CD14-positive monocyte (primary cell): ENCODE measurements around the gene RPL38. TPM values are rescaled to one million over a fixed set of nuclear protein-coding genes. Genes with fewer than 3 reads are reported as not detected.

Experiments used
- DNase-seq, 3 donors: peaks; one replicate each; pipeline ENCODE4 v3.0.0-alpha.2; 2011 to 2022
- H2AFZ ChIP-seq: 2 replicates; pipeline ENCODE4 v1.6.0; 2012; ENCODE audit warnings: mild to moderate bottlenecking, low read depth, low read length, inconsistent platforms; ENCODE audit not compliant: insufficient read depth, poor library complexity, severe bottlenecking
- H3K27ac ChIP-seq, 2 donors: 1 replicate in 1 of 2; 2 replicates in 1 of 2; pipeline ENCODE4 v1.5.1; 2012 to 2013; ENCODE audit warnings: low read length in 2 of 2, control low read depth in 1 of 2, inconsistent platforms in 1 of 2, low read depth in 1 of 2, mild to moderate bottlenecking in 1 of 2
- H3K27me3 ChIP-seq, 2 donors: one replicate each; pipeline versions ENCODE4 v1.6.0 to v1.6.1; 2011 to 2013; ENCODE audit warnings: low read length in 2 of 2; ENCODE audit not compliant: control insufficient read depth in 2 of 2, insufficient read depth in 2 of 2
- H3K36me3 ChIP-seq, 2 donors: replicated peaks in 1 of 2; 1 replicate in 1 of 2; 2 replicates in 1 of 2; pipeline versions ENCODE4 v1.5.1 to v1.6.1; 2012 to 2013; ENCODE audit warnings: low read length in 2 of 2, control low read depth in 1 of 2, inconsistent platforms in 1 of 2, mild to moderate bottlenecking in 1 of 2; ENCODE audit not compliant: insufficient read depth in 2 of 2, control insufficient read depth in 1 of 2
- H3K4me1 ChIP-seq, 2 donors: 1 replicate in 1 of 2; 2 replicates in 1 of 2; pipeline versions ENCODE4 v1.5.1 to v1.6.1; 2012 to 2013; ENCODE audit warnings: low read length in 2 of 2, control low read depth in 1 of 2, inconsistent platforms in 1 of 2, mild to moderate bottlenecking in 1 of 2, moderate library complexity in 1 of 2; ENCODE audit not compliant: insufficient read depth in 2 of 2, control insufficient read depth in 1 of 2
- H3K4me2 ChIP-seq: replicated peaks from 2 replicates; pipeline ENCODE3; 2012; ENCODE audit warnings: low read length, moderate library complexity, mild to moderate bottlenecking; ENCODE audit not compliant: poor library complexity, severe bottlenecking; ENCODE audit errors: extremely low read depth
- H3K4me3 ChIP-seq, 3 experiments: fragments of 200-600 bp in 1 of 3; sonication (generic) in 1 of 3; replicated peaks in 1 of 3; 1 replicate in 2 of 3; 2 replicates in 1 of 3; pipeline ENCODE4 v1.5.1; 2011 to 2013; ENCODE audit warnings: low read length in 3 of 3, mild to moderate bottlenecking in 3 of 3, control low read depth in 2 of 3, low read depth in 2 of 3, inconsistent platforms in 1 of 3, moderate library complexity in 1 of 3
- H3K79me2 ChIP-seq: 2 replicates; pipeline ENCODE4 v1.6.0; 2012; ENCODE audit warnings: mild to moderate bottlenecking, control low read depth, inconsistent platforms, low read length, moderate library complexity; ENCODE audit not compliant: insufficient read depth
- H3K9ac ChIP-seq: 2 replicates; pipeline ENCODE4 v1.6.0; 2017; ENCODE audit warnings: low read length, mild to moderate bottlenecking; ENCODE audit not compliant: insufficient read depth, poor library complexity, severe bottlenecking
- H3K9me3 ChIP-seq, 2 donors: replicated peaks in 1 of 2; 1 replicate in 1 of 2; 2 replicates in 1 of 2; pipeline versions ENCODE4 v1.5.1 to v1.6.1; 2012 to 2013; ENCODE audit warnings: low read length in 2 of 2, control low read depth in 1 of 2; ENCODE audit not compliant: control insufficient read depth in 1 of 2, insufficient read depth in 1 of 2
- H4K20me1 ChIP-seq: 2 replicates; pipeline ENCODE4 v1.6.0; 2012; ENCODE audit warnings: mild to moderate bottlenecking, low read length, control low read depth, moderate library complexity; ENCODE audit not compliant: insufficient read depth
- H3K27ac Mint-ChIP-seq, 7 donors: one replicate each; pipeline ENCODE4 v1.8.0; 2020; ENCODE audit warnings: mild to moderate bottlenecking in 7 of 7, mixed read lengths in 7 of 7, moderate library complexity in 6 of 7, inconsistent platforms in 2 of 7
- H3K27me3 Mint-ChIP-seq, 3 donors: one replicate each; pipeline ENCODE4 v1.8.0; 2021 to 2022; ENCODE audit warnings: low read depth in 3 of 3, mild to moderate bottlenecking in 3 of 3, mixed read lengths in 3 of 3, moderate library complexity in 3 of 3, inconsistent platforms in 1 of 3
- H3K36me3 Mint-ChIP-seq, 2 donors: one replicate each; pipeline ENCODE4 v1.8.0; 2020; ENCODE audit warnings: mixed read lengths in 2 of 2, inconsistent platforms in 1 of 2, mild to moderate bottlenecking in 1 of 2
- H3K4me1 Mint-ChIP-seq: one replicate; pipeline ENCODE4 v1.8.0; 2020; ENCODE audit warnings: mild to moderate bottlenecking, mixed read lengths
- H3K4me3 Mint-ChIP-seq, 2 donors: one replicate each; pipeline ENCODE4 v1.8.0; 2020; ENCODE audit warnings: mild to moderate bottlenecking in 2 of 2, mixed read lengths in 2 of 2, moderate library complexity in 1 of 2
- H3K9me3 Mint-ChIP-seq, 7 donors: one replicate each; pipeline ENCODE4 v1.8.0; 2020 to 2022; ENCODE audit warnings: mixed read lengths in 7 of 7, mild to moderate bottlenecking in 6 of 7, moderate library complexity in 6 of 7, inconsistent platforms in 2 of 7
- WGBS: methylation state at CpG from one replicate; pipeline ENCODE4 v1.1.5; 2013; ENCODE audit warnings: missing lambda C conversion rate; ENCODE audit not compliant: insufficient coverage; 5-methylcytosine and 5-hydroxymethylcytosine counted together
- intact Hi-C, 2 donors: fragments of 100-400 bp; cut with micrococcal nuclease; formaldehyde crosslinking; loops; one replicate each; pipeline versions ENCODE4 v1.15.0 to v1.15.1; 2023
- polyA plus RNA-seq, 3 donors: library from polyadenylated mRNA; depleted of rRNA in 1 of 3; unstranded in 2 of 3; stranded (reverse) in 1 of 3; fragments of 300-500 nt in 2 of 3; fragments of >200 nt in 1 of 3; fragmentation: Illumina TruSeq in 2 of 3; gene quantifications; 1 replicate in 2 of 3; 2 replicates in 1 of 3; pipeline ENCODE4 v1.2.3, GENCODE V29; 2012 to 2021
- TF ChIP-seq, protein P1 (sequence below): fragments of 200-600 bp; IDR thresholded peaks from one replicate; pipeline ENCODE4 v1.8.0; 2022; ENCODE audit warnings: antibody characterized with exemption, mild to moderate bottlenecking

RPL38 gene
- polyA plus RNA-seq, 3 donors: 379 to 1,070 (median 919) TPM

DNA sequence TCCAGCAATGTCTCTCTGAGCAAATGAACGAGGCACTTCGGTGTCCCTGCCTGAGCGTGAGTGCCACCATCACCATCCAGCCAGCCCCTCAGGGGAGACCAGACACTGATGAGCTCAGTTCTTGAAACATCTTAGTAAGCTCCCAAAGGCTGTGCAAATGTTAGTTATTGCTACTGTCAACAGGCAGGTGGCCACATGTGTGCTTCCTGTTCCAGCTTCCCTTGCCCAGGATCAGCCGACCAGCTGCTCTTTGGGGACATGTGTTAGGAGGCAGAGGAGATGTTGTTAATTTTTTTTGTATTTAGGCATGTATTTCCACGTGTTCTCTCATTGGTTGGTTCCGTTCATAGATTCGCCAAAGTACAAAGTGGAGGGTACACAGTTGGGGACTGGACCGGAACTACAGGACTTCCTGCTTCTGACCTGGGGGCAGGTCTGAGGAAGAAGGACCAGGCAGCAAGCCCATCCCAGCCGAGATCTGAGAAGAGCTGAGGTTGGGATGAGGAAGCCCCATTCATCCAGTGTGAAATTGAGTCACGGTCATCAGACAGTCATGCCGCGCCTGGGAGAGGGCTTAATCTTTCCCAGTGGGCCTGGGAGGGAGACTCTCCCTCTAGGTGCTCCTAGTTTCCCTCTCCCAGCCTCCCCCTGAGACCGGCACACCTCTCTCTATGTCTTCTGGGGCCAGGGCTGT, 13.7 kb downstream of the RPL38 start:
- WGBS: 50% methylated on average over 7 of the region's 13 CpGs
- intact Hi-C loops: no loop called here
- H3K36me3 Mint-ChIP-seq: peaks cover 25 to 48% of the 10 kb centered on the region in 2 donors
- Histone ChIP-seq H3K4me2 (no peak overlapping the region), H3K9ac (no peak overlapping the region), H3K9me3 (no peaks in the 10 kb centered on the region), H3K36me3 (peaks cover 17 to 35% of the 10 kb centered on the region in 2 donors), H3K4me1 (peaks cover 44 to 63% of the 10 kb centered on the region in 2 donors), H2AFZ (no peak overlapping the region), H3K27ac (no peak overlapping the region), H3K4me3 (no peak overlapping the region), H3K27me3 (no peaks in the 10 kb centered on the region), H4K20me1 (peaks cover 87% of the 10 kb centered on the region), H3K79me2 (peaks cover 65% of the 10 kb centered on the region)
- TF ChIP-seq, protein P1, sequence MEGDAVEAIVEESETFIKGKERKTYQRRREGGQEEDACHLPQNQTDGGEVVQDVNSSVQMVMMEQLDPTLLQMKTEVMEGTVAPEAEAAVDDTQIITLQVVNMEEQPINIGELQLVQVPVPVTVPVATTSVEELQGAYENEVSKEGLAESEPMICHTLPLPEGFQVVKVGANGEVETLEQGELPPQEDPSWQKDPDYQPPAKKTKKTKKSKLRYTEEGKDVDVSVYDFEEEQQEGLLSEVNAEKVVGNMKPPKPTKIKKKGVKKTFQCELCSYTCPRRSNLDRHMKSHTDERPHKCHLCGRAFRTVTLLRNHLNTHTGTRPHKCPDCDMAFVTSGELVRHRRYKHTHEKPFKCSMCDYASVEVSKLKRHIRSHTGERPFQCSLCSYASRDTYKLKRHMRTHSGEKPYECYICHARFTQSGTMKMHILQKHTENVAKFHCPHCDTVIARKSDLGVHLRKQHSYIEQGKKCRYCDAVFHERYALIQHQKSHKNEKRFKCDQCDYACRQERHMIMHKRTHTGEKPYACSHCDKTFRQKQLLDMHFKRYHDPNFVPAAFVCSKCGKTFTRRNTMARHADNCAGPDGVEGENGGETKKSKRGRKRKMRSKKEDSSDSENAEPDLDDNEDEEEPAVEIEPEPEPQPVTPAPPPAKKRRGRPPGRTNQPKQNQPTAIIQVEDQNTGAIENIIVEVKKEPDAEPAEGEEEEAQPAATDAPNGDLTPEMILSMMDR: no peak
- H3K9me3 Mint-ChIP-seq: no peaks in the 10 kb centered on the region
- no peak overlapping the region for H3K4me3 Mint-ChIP-seq
- DNase-seq: peak in 1 of 3 donors; percentile 21
- H3K27ac Mint-ChIP-seq: peak overlapping the region in 2 of 7 donors; percentile 46 to 53
- H3K4me1 Mint-ChIP-seq: peaks cover 65% of the 10 kb centered on the region
- H3K27me3 Mint-ChIP-seq: peaks cover 0 to 2% (median 0%) of the 10 kb centered on the region in 3 donors

DNA sequence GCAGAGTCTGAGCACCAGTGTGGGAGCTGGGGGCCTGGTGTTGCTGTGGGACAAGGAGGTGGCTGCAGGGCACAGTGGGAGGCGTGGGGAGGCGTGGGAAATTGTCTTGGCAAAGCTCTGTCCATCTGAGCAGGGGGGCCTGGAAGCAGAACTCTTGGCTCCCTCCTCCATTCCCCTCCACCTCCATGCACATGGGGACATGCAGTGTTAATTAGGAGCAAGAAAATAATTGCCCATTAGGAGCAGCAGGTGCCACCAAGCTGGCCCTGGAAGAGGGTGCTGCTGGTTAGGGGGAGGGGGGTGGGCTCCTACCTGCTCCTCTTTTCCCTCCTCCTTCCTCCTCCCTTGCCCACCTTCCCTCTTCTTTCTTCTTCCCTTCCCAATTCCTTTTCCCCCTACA, 14.4 kb downstream of the RPL38 start:
- Mint-ChIP-seq H3K9me3 (no peaks in the 10 kb centered on the region), H3K4me1 (peaks cover 61% of the 10 kb centered on the region), H3K27ac (no peak overlapping the region), H3K27me3 (peaks cover 0 to 2% (median 2%) of the 10 kb centered on the region in 3 donors), H3K36me3 (peaks cover 32 to 55% of the 10 kb centered on the region in 2 donors), H3K4me3 (no peak overlapping the region)
- DNase-seq: no peak
- TF ChIP-seq, protein P1: no peak
- H3K4me2 ChIP-seq: no peak overlapping the region
- no peak overlapping the region for H2AFZ ChIP-seq
- no peaks in the 10 kb centered on the region for H3K9me3 ChIP-seq
- H4K20me1 ChIP-seq: peaks cover 88% of the 10 kb centered on the region
- peaks cover 62% of the 10 kb centered on the region for H3K79me2 ChIP-seq
- H3K9ac ChIP-seq: no peak overlapping the region
- peaks cover 44 to 57% of the 10 kb centered on the region in 2 donors for H3K4me1 ChIP-seq
- intact Hi-C loops: no loop called here
- no CpG with 5 or more reads among the region's 2 CpGs for WGBS
- no peaks in the 10 kb centered on the region for H3K27me3 ChIP-seq
- H3K36me3 ChIP-seq: peaks cover 24 to 42% of the 10 kb centered on the region in 2 donors
- H3K4me3 ChIP-seq: no peak overlapping the region
- H3K27ac ChIP-seq: no peak overlapping the region
